GM19099 (cell line): Measurements from ENCODE around the gene UNC5CL.

ENCODE experiments used
- POLR2A ChIP-seq: IDR thresholded peaks from 3 replicates; pipeline ENCODE4 v1.6.1; 2011; ENCODE audit warnings: low read depth; ENCODE audit not compliant: insufficient read length; ENCODE audit errors: extremely low read depth

The UNC5CL gene, protein sequence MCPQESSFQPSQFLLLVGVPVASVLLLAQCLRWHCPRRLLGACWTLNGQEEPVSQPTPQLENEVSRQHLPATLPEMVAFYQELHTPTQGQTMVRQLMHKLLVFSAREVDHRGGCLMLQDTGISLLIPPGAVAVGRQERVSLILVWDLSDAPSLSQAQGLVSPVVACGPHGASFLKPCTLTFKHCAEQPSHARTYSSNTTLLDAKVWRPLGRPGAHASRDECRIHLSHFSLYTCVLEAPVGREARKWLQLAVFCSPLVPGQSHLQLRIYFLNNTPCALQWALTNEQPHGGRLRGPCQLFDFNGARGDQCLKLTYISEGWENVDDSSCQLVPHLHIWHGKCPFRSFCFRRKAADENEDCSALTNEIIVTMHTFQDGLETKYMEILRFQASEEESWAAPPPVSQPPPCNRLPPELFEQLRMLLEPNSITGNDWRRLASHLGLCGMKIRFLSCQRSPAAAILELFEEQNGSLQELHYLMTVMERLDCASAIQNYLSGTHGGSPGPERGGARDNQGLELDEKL

GRCh38 chr6:41039060-41039998 lies at the start of gene UNC5CL:
TSS of gene UNC5CL (minus strand) at chr6:41039221. CDS start at chr6:41035074, 4,147 bp downstream.
- TF ChIP-seq POLR2A = no peak

DNA sequence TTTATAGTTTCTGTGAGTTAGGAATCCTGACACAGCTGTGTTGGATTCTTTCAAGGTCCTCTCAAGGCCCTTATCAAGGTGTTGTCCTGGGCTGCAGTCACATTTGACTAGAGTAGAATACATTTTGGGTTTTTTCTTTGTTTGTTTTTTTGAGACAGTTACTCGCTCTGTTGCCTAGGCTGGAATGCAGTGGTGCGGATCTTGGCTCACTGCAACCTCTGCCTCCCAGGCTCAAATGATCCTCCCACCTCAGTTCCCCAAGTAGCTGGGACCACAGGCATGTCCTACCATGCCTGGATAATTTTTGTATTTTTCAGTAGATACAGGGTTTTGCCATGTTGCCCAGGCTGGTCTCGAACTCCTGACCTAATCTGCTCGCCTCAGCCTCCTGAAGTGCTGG lies 49.4 kb upstream of the UNC5CL start:
- TF ChIP-seq POLR2A = no peak

DNA sequence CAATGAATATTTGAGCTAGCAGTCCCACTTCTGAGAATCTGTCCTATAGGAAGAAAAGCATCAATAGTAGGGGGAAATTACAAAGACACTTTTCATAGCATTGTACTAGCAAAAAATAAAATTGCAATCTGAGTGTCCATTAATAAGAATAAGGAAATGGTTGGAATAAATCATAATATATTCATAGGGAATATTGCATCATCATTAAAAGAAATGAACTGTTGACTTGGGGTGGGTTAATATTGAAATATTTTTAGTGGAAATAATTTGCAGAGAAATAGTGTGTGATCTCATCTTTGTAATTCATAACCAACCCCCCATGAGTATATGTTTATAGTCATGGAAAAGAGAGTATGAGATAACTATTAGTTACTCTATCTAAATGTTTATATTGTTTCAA lies 46.2 kb upstream of the UNC5CL start:
- TF ChIP-seq POLR2A = no peak

- TF ChIP-seq POLR2A = no peak
Measured at GRCh38 chr6:41083072-41083471, 44.1 kb upstream of the UNC5CL start.

DNA sequence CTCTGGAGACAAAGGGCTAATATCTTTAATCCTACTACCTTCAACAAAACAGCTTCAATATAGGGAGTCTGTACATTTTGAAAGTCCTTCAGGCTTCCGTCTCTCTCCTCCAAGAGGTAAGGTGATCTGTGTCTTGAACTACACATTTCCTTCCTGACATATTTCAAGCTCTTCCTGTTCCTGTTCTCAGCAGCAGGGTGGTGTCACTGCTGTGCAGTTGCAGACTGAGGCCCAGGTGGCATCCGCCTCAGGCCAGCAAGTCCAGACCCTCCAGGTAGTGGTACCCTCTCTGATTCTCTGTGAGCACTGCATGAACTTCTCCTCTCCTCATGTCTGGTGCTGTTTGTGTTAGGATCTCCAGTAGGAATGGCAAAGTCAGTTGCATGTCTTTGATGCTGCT lies 41.6 kb upstream of the UNC5CL start:
- no peak for TF ChIP-seq POLR2A

DNA sequence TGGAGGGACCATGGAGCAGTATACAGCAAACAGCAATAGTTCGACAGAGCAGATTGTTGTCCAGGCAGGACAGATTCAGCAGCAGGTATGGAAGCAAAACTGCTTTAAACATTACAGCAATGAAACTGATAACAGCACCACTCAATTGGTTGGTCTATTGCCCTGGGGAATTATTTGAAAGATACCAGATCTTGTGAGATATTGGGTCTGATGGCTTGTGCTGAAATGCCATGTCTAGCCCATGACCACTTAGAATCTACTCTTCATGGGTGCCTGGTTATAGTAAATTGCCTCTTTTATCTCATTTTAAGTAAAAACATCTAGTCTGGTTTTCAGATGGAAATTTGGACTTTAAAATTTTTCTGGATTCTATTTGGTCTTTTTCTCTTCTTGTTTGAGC lies 40.1 kb upstream of the UNC5CL start:
- no peak for TF ChIP-seq POLR2A

- TF ChIP-seq POLR2A = no peak
Measured at GRCh38 chr6:41078101-41078500, 39.1 kb upstream of the UNC5CL start.

GRCh38 chr6:41077536-41077935 lies 38.5 kb upstream of the UNC5CL start:
- no peak for TF ChIP-seq POLR2A

GRCh38 chr6:41075651-41076626 lies 36.9 kb upstream of the UNC5CL start:
- TF ChIP-seq POLR2A = no peak

DNA sequence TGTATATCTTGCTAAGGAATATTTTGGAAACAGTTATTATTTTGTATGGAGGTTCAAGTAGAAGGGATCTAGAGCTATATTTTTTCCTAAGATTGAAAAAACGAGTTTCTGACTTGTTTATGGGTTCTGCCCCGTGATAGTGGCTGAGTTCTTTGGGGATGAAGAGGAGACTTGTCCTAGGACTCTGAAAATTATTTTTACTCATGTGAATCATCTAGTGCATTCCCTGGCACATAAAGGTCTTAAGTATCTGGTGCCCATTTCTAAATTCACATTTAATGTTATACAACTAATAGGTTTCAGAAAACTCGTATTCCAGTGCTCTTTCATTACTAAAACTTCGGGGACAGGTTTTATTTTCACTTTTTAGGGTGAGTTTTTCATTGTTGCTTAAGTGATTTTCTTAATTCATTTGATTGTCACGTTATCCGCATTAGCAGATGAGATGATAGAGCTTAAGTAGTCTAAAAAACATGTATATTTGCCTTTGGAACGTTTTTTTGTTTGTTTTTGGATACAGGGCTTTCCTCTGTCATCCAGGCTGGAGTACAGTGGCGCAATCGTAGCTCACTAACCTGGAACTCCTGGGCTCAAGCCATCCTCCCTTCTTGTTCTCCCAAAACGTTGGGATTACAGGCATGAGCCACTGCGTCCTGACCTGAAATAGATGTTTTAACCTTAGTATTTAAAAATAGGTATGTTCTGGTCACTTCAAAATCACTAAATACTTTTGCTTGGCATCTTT lies 35.8 kb upstream of the UNC5CL start:
- TF ChIP-seq POLR2A = no peak

GRCh38 chr6:41073968-41074691 lies 35.1 kb upstream of the UNC5CL start:
- no peak for TF ChIP-seq POLR2A

GRCh38 chr6:41073203-41073967 lies 34.4 kb upstream of the UNC5CL start:
- peak; percentile 90 for TF ChIP-seq POLR2A
